Activated CD4-positive, alpha-beta T cell treated with anti-CD3 and anti-CD28 coated beads, Interleukin-2, amount 50 U/mL, for 24 hours (primary cell): Measurements from ENCODE around the gene NOTUM.
A peak's percentile ranks its signal among the peaks of the same experiment; 100 is the strongest.

Source experiments
- DNase-seq, 2 donors: peaks; one replicate each; pipeline ENCODE4 v3.0.0-alpha.2; 2020; ENCODE audit warnings: low read depth in 1 of 2, low spot score in 1 of 2

NOTUM gene

GRCh38 chr17:81939881-81940385, 21.1 kb downstream of the NOTUM start:
- no peak for DNase-seq

GRCh38 chr17:81939218-81939617, 21.8 kb downstream of the NOTUM start:
- DNase-seq: no peak

- DNase-seq: no peak
Measured at GRCh38 chr17:81935709-81936084, 25.3 kb downstream of the NOTUM start.

- DNase-seq: no peak
Measured at GRCh38 chr17:81934850-81935708, 25.9 kb downstream of the NOTUM start.

- no peak for DNase-seq
Measured at GRCh38 chr17:81934098-81934757, 26.8 kb downstream of the NOTUM start.

GRCh38 chr17:81933178-81933699, 27.7 kb downstream of the NOTUM start:
- no peak for DNase-seq

- no peak for DNase-seq
Measured at GRCh38 chr17:81932333-81932983, 28.5 kb downstream of the NOTUM start.

GRCh38 chr17:81931557-81932332, 29.2 kb downstream of the NOTUM start:
- no peak for DNase-seq

GRCh38 chr17:81931189-81931556, 29.8 kb downstream of the NOTUM start:
- no peak for DNase-seq

GRCh38 chr17:81930142-81931125, 30.6 kb downstream of the NOTUM start:
- DNase-seq: no peak

GRCh38 chr17:81929253-81930141, 31.5 kb downstream of the NOTUM start:
- no peak for DNase-seq

GRCh38 chr17:81928544-81929252, 32.3 kb downstream of the NOTUM start:
- DNase-seq: no peak

- peak; percentile 78 to 84 for DNase-seq
Measured at GRCh38 chr17:81927653-81928543, 33.1 kb downstream of the NOTUM start, which contains the start of gene MAFG. MAFG (minus strand) TSS chr17:81927735; CDS start chr17:81923185, 4,550 bp downstream.

- DNase-seq: no peak
Measured at GRCh38 chr17:81927152-81927652, 33.8 kb downstream of the NOTUM start.

GRCh38 chr17:81926451-81927151, 34.4 kb downstream of the NOTUM start:
- peak; percentile 55 to 59 for DNase-seq

- no peak for DNase-seq
Measured at GRCh38 chr17:81925860-81926450, 35.0 kb downstream of the NOTUM start.
